SKM-1 (cell line): ENCODE results near the gene C1QBP.
"Not testable (repeated sequence)": the region's sequence is repeated elsewhere in the genome, so short reads cannot be mapped to it uniquely, and the experiment has no call there.

Source experiments
- DNase-seq: peaks from one replicate; lab custom pipeline; 2025; ENCODE audit not compliant: unreplicated experiment; lab: John Stamatoyannopoulos, UW

Gene C1QBP, protein sequence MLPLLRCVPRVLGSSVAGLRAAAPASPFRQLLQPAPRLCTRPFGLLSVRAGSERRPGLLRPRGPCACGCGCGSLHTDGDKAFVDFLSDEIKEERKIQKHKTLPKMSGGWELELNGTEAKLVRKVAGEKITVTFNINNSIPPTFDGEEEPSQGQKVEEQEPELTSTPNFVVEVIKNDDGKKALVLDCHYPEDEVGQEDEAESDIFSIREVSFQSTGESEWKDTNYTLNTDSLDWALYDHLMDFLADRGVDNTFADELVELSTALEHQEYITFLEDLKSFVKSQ

DNA sequence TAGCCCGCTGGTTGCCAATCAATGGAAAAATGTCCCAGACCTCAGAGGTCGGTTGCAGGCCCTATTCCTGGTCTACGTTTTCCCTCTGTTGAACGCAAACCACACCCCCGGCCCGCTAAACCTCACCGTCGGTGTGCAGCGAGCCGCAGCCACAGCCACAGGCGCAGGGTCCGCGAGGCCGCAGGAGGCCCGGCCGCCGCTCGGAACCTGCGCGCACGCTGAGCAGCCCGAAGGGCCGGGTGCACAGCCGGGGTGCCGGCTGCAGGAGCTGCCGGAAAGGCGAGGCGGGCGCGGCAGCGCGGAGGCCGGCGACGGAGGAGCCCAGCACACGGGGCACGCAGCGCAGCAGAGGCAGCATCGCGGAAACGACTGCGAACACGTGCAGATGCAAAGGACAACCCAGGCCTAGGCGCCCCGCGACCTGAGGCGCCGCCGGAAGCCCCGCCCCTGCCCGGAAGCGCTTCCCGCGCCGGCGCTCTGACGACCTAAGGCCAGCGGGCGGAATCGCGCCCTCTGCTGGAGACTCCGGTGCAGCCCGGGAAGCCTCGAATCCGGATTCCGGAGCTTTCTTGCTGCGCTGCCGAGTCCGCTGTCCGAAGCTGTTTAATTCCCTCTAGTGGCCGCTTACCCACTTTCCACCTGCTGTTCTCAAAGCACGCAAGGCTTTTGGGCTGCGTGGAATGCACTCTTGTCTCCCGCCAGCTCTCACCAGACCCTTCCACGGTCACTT is at the start of gene C1QBP:
Gene C1QBP (minus strand): TSS at position 440 of the 730 bp plus-strand sequence. CDS start 82 bp downstream, at position 358.
- peak; percentile 67 for DNase-seq

DNA sequence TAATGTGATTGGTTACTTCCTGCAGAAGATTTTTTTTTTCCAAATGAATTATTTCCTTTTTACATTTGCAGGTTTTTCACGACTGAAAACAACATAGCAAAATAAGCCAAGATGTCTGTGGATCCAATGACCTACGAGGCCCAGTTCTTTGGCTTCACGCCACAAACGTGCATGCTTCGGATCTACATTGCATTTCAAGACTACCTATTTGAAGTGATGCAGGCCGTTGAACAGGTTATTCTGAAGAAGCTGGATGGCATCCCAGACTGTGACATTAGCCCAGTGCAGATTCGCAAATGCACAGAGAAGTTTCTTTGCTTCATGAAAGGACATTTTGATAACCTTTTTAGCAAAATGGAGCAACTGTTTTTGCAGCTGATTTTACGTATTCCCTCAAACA is 49.8 kb upstream of the C1QBP start:
- no peak for DNase-seq

DNA sequence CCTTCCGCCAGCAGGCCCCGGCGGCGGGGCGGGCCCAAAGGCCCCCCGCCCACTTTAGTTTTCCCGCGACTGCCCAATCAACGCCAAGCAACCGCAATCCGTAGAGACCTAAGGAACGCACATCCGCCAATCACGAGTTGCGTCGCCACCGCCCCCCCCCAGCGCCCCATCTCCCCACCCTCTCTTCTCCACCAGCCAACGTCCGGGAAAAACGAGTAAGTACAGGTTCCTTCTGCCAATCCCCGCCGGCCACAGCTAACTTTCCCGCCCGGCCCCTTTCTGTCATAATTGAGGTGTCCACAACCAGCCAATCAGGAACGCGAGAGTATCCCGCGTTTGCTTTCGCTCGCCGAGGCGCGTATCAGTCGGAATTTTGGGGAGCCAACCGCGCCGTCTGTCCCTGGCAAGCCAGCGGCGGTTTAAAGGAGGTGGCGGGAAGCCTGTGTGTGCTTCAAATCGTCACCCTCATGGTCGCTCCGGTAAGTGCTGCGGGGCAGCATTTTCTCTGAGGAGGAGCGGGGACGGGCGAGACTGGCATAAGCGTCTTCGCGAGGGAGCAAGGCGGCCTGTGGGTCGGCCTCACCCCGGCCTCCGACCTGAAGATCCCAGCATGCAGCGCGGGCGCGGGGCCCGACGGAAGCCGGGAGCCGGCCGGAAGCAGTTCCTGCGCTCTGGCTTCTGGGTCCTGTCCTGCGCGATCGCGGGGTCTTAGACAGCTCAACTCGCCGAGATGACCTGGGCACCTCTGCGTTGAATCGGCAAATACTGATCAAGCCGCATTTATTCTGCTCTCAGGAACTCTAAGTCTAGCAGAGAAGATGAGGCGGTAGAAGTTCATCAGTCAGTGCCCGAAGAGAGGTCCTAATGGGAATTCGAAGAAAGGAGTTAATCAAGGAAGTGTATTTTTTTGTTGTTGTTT is 47.5 kb upstream of the C1QBP start, which contains the start of gene MIS12:
Gene MIS12 (plus strand): TSS at position 361 of the 919 bp plus-strand sequence. CDS start 2,297 bp downstream, outside the sequence.
- DNase-seq = peak; percentile 82

DNA sequence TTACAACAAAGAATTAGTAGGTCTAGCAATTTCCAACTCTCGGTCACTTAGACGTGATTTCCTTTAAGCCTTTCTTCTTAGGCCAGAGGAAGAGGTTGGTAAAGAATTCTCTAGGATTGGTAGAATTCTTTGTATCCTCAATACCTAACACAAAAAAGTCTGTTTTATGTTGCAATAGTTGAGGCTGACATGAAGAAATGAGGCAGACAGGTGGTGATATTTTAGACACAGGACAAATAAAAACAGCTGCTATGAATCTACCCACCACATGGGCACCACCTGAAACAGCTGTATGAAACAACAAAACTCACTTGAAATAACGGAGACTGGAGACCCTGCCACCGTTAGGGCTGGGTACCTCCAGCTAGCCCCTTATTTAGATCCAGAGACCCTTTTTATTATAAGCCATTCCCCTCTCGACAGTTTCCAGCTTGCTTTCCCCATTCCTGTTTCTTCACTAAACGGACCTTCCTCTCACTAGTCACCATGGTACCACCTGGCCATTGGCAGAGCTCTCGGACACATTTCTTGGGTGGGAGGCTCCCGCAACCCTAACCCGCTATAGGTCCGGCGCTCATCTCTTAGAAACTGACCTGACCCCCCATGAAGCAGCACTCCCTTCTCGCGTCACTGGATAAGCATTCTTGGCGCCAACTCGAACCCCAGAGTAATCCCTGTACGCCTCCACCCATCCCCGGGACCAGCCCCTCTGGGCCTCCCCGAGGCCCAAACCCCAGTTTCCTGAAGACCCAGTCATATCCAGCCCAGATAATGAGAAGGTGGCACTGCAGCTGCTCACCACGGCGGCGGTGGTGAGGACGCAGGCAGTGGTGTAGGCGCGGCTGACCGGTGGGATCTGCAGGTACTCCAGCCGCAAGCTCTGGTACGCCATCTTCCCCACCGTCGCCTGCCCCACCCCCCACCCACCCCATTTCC is 46.6 kb upstream of the C1QBP start, which contains the start of gene DERL2:
Gene DERL2 (minus strand): TSS at position 909 of the 936 bp plus-strand sequence. CDS start 17 bp downstream, at position 892.
- no peak for DNase-seq

DNA sequence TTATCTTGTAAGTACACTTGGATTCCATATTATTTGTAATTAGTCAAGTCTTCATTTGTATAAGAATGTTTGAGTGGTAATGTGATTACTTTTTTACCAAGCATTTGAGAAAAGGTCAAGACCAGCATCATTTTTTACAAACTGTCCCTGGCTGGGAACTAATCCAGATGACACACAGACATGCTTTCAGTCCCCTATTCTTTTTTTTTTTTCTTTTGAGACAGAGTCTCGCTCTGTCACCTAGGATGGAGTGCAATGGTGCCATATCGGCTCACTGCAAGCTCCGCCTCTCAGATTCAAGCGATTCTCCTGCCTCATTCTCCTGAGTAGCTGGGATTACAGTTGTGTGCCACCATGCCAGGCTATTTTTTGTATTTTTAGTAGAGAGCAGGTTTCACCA is 42.5 kb upstream of the C1QBP start:
- no peak for DNase-seq

DNA sequence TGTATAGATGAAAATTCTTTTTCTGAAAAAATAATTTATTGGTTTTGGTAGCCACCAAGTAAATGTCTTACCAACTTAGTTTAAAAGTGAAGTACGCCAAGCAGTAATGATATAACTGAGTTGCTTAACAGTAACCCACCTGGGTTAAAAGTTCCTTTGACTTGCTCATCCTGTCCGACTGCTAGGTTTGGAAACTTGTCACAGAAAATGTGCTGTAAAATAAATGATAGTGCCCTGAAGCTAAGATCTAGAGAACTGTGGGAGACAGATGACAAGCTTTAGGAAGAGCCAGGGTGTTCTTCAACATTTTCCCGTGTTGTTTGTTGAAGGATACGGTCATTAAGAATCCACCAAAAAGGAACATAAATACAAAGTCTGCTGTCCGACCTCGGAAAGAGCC is 42.0 kb upstream of the C1QBP start:
- no peak for DNase-seq

DNA sequence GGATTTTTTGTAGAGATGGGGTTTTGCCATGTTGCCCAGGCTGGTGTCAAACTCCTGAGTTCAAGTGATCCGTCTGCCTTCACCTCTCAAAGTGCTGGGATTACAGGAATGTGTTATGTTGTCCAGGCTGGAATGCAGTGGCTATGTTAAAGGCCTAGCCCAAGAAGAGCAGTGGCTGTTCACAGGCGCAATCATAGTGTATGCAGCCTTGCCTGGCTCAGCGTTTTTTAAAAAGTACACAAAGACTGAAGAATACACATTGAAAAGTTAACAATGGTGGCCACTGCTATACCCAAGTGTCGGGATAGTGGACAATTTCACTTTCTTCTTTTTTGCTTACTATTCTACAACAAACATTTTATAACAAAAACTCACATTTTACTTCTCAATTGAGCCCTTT is 40.0 kb upstream of the C1QBP start:
- no peak for DNase-seq

DNA sequence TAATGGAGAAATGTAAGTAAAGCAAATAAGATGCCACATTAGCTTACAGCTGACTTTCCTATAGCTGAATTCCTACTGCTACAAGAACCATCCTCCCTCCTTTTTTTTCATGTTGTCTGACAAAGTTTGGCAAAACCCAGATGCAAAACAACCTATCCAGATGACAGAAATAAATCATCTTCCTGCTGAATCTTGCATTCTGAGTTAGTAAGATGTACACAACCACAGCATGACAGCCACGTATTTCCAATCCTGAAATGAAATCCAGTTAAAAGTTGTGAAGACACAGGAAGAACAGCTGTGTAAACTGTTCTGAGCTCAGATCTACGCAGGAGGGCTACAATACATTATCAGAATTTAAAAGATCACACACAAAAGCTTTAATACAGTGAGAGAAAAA is 35.0 kb upstream of the C1QBP start:
- no peak for DNase-seq

DNA sequence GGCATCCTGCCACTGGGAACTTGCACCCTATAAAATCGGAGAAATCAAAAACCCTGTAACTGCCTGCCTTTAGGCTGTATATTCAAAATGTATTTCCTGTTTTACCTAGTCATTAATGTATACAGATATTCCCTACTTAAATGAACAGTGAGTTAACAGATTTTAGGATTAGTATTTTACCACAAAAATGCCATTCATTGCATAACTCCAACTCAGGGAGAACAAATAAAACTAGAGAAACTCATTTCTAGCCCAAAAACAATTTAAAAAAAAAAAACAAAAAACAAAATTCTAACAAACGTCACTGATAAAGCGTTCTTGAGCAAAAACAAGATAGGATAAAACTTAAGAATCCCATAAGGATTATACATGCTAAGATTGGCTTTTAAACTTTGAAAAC is 33.6 kb upstream of the C1QBP start:
- no peak for DNase-seq

DNA sequence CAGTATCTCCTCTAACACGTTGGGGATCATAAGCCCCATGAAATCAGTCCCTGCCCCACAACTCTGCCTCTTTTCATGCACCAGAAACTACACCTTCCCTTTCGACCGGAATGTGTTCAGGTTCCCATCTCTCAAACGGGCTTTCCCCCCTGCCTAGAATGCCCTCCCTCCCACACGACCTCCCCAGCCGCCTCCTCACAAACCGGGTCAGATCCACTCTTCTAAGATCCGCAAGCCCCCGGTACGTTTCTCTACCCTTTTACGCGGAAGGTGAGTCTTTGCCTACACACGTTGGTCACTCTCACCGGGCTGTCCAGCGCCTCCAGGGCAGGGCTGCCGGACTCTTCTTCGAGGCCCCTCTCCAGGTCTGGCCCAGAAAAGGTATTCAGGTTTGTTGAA is 29.1 kb upstream of the C1QBP start:
- no peak for DNase-seq

DNA sequence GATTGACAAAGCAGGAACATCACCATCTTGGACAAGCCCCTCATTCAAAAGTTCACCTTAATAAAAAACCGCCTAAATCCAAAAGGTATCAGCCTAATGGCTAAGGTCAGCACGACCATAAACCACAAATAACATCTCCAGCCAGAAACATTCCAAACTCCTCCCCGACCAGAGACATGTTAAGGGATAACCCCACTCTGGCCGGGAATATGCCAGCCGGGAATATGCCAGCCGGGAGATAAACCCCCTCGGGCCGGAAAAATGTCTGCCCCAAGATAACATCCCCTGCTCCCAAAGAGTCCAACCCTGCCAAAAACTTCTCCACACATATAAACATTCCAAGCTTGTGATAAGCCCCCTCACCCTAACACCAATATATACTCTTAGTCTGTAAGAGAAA is 28.5 kb upstream of the C1QBP start:
- DNase-seq = no peak

DNA sequence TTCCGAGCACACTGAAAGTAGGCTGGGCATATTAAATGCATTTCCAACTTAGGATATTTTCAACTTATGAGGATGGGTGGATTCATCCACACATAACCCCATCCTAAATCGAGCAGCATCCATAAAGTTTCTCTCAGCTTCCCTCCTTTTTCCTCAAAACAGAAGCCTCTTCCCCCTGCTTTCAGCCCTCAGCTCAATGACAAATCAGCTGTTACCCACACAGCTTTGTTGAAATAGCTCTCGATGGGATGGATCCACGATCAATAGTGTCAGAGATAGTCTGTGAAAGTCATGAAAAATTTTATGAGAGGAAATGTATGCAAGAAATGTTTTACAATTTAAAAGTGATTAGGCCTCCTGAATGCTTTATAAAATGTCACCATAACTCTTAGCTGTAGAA is 27.3 kb upstream of the C1QBP start:
- no peak for DNase-seq

DNA sequence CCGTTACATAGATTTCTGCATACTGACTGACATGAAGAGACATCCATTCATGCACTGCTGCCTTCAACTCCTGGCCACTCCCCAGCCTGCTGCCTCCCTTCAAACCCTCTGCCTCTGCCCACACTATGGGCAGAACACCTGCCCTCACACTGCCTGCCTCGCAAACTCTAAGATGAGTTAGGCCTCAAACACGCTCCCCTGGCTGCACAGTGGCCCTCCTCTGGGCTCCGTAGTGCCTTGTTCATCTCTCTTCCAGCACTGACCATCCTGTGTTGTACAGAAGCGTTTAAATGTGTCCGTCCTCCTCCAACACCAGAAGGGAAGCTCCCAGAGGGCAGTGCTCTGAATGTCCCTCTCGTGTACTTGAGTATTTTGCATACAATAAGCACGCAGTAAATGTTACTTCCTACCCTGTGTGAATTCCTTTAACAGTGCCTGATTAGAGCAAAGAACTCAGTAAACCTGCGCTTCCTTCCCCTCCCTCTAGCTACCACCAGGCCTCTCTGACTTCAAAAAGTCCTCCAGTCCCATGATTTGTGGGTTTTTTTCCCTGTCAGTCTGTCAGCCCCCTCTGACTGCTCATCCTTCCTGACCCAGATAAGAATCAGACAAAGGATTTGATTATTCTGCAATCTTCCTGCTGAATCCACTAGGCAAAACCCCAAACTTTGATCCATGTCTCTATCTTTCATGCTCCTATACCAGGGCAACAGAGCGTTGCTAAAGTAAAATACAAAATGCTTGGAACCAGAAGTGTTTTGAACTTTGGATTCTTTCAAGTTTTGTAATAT is 26.0 kb upstream of the C1QBP start:
- no peak for DNase-seq

DNA sequence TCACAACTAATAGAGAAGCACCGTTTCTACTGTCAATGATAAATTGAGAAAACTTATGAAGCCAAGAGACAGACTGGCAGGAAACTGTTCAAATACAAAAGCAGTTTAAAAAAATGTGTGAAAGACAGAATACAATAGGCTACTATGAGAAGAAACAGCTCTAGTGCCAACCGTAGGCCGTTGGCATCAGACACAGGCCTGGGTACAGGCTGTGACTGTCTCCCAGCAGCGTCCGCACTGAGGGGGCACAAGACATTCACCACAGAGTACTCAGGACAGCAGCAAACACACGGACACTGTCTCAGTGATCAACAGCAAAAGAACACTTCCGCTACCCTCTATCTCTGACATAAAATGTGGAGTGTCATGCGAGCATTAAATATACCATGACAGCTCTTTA is 7.8 kb upstream of the C1QBP start:
- DNase-seq = no peak

DNA sequence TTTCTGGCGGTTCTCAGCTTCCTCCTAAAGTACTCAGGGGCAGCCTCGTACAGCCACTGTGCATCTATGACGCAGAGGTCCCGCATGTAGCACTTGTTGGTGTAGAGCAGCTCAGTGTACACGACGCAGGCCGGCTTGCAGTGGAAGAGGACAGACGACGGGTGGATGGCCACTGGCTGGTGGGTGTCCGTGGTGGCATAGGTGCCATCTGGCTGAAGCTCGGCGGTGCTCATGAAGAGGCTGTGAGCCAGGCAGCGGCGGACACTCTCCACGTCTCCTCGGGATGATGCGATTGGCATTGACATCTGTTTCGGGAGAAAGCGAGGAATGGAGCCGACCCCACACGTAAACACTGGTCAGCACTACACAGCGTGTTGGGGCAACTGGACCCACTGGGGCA is 5.3 kb upstream of the C1QBP start:
- DNase-seq = no peak

DNA sequence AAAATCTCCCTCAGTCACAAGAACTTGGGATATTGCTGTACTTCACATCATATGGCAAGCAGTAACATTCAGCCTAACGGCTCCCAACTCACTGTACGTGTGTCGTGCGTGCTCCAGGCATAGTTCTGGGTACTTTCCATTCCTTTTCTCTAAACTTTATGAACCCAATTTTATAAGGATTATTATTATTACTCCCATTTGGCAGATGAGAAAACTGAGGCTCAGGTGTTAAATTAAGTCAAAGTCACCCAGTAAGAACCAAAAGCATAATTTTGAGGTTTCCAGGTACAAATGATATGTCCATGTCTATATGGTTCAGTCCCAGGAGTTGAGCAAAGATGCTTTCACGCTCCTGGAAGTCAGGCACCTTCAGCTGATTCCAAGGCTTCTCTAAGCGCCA is 4.8 kb upstream of the C1QBP start:
- DNase-seq = no peak

DNA sequence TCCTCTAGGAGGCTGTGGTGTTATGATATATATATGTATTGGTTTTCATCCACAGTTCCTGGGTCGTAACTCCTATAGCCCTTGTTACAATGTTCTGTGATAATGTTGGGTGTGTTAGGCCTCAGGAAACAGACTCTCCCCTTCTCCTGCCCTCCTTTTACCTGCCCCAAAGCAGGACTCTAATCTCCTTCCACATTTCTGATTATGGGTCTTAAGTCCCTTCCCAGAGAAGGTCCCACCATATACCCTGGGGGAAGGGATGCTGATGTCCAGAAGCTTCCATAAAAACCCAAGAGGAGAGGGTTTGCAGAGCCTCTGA is 450 bp upstream of the C1QBP start:
- DNase-seq = no peak

DNA sequence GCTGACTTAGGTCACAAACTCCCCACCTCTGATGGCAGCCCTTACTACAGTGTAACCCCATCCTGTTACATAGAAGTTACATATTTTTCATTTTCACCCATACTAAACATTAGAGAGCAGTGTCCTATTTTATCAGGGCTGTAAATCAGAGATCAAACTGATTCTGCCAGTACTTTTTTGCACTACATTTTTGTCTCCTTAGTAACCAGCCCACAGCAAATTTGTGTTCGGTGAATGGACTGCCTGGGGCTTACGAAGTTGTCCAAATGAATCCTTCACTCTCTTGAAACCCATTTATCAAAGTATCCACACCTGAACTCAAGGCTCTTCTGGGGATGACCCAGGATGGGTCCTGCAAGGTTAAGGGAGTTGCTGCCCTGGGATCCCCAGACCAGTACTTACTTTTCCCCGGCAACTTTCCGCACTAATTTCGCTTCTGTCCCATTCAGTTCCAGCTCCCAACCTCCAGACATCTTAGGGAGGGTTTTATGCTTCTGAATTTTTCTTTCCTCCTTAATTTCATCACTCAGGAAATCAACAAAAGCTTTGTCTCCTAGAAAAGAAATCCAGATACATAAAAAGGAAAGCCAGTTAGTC is 1.1 kb downstream of the C1QBP start:
- no peak for DNase-seq

DNA sequence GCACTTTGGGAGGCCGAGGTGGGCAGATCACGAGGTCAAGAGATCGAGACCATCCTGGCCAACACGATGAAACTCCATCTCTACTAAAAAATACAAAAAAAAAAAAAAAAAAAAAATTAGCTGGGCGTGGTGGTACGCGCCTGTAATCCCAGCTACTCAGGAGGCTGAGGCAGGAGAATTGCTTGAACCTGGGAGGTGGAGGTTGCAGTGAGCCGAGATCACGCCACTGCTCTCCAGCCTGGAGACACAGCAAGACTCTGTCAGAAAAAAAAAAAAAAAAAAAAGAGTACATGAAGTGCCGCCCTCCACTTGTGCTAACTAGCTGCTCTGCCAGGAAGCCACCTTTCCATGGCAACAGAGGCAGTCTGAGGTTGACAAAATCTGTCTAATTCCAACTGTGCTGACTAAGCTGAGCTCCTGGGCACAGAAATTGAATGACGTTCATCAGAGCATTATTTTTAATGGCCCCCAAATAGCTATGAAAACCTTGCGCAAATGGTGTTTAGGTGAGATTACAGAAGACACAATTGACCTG is 3.1 kb downstream of the C1QBP start:
- not testable (repeated sequence) for DNase-seq
